Ovary (tissue), 9 donors: ENCODE results near the gene MLF2. TPM values are rescaled to one million over a fixed set of nuclear protein-coding genes. Genes with fewer than 3 reads are reported as not detected.

ENCODE experiments used
- DNase-seq, 5 donors: peaks; one replicate each; pipeline ENCODE4 v3.0.0-alpha.2; 2019 to 2020
- H3K27ac ChIP-seq, 2 donors: fragments of 200-600 bp; one replicate each; pipeline versions ENCODE4 v1.5.1 to v1.8.0; 2019 to 2022
- H3K27me3 ChIP-seq: fragments of 200-600 bp; one replicate; pipeline ENCODE4 v1.8.0; 2022
- H3K36me3 ChIP-seq: fragments of 200-600 bp; sonication (generic); one replicate; pipeline ENCODE4 v1.5.1; 2019
- H3K4me1 ChIP-seq: one replicate; pipeline ENCODE4 v1.8.1; 2013; ENCODE audit warnings: mild to moderate bottlenecking, moderate library complexity; ENCODE audit not compliant: insufficient read depth
- H3K4me3 ChIP-seq: fragments of 200-600 bp; sonication (generic); one replicate; pipeline ENCODE4 v1.5.1; 2017
- H3K9me3 ChIP-seq, 2 donors: fragments of 200-600 bp in 1 of 2; sonication (generic) in 1 of 2; one replicate each; pipeline versions ENCODE4 v1.5.1 to v1.8.1; 2013 to 2019; ENCODE audit warnings: mild to moderate bottlenecking in 1 of 2, moderate library complexity in 1 of 2
- CTCF ChIP-seq, 3 donors: fragments of 450-650 bp in 2 of 3; fragments of 200-600 bp in 1 of 3; IDR thresholded peaks; one replicate each; pipeline versions ENCODE4 v1.5.1 to v1.8.0; 2016 to 2022; ENCODE audit warnings: antibody characterized with exemption in 3 of 3, mild to moderate bottlenecking in 1 of 3
- EP300 ChIP-seq: sonication (generic); formaldehyde crosslinking; IDR thresholded peaks from one replicate; pipeline ENCODE4 v1.6.1; 2017; ENCODE audit warnings: antibody characterized with exemption
- POLR2A ChIP-seq: fragments of 450-650 bp; IDR thresholded peaks from one replicate; pipeline ENCODE4 v1.6.1; 2017; ENCODE audit warnings: antibody characterized with exemption, mild to moderate bottlenecking, moderate library complexity
- WGBS, 3 donors: extraction: QIAGEN DNeasy Blood & Tissue Kit in 1 of 3; methylation state at CpG; one replicate each; pipeline versions ENCODE4 v1.1.5 to v1.1.7; 2013 to 2017; 5-methylcytosine and 5-hydroxymethylcytosine counted together
- intact Hi-C, 4 donors: fragments of 100-400 bp; cut with DNase I; formaldehyde crosslinking; loops; one replicate each; pipeline versions ENCODE4 v1.11.0 to v1.15.1; 2022 to 2023
- polyA plus RNA-seq, 2 donors: library from polyadenylated mRNA; stranded (reverse); fragments of 200-250 nt in 1 of 2; fragments of 350-450 nt in 1 of 2; fragmentation: Illumina TruSeq in 1 of 2; extraction: RNeasy Lipid Tissue Mini Kit (QIAGEN cat#74804) in 1 of 2; gene quantifications; one replicate each; pipeline ENCODE4 v1.2.3, GENCODE V29; 2013 to 2014
- total RNA-seq, 7 donors: library from RNA; depleted of rRNA in 2 of 7; stranded (reverse); fragments of >200 nt in 2 of 7; fragmentation: NEBNext Ultra II Directional in 3 of 7; extraction: Animal tissue kit (Norgen Biotek cat#: 25700) in 3 of 7; gene quantifications; one replicate each; pipeline versions ENCODE4 v1.1.0 to v1.2.4, GENCODE V29; 2016 to 2023
- donor health status: DM: no; HTN: no; CAD: no; lungs with moderate emphysema.
- donor health status: DM: no; HTN: no; CAD: no.
- donor health status: Bipolar disorder and iron deficiency.
- donor health status: DM: yes; HTN: yes; CAD: no.
- donor health status: DM: no; HTN: no; CAD: no.
- donor health status: DM: yes; HTN: yes; CAD: no.

Gene MLF2
- total and polyA plus RNA-seq, 9 donors = 64.1 to 162 (median 140) TPM

- H3K9me3 ChIP-seq = no peaks in the 10 kb centered on the region
- 19 to 23% (median 23%) methylated on average over 13 of the region's 13 CpGs for WGBS, 3 donors
- TF ChIP-seq CTCF (IDR thresholded peaks at IDR 0.05) (no peak), POLR2A (no peak), EP300 (no peak)
- no peaks in the 10 kb centered on the region for H3K27me3 ChIP-seq
- no peaks in the 10 kb centered on the region for H3K36me3 ChIP-seq
- intact Hi-C loops = loop anchor here in 1 of 4 donors (10.0 kb wide), 1 partner anchor 56 kb away; the partner anchor contains the start of gene ACRBP
- H3K4me1 ChIP-seq = peaks cover 2% of the 10 kb centered on the region
- H3K4me3 ChIP-seq = peak overlapping the region; percentile 62
- no peak overlapping the region for H3K27ac ChIP-seq
- DNase-seq = peak in 1 of 5 donors; percentile 28
Measured at GRCh38 chr12:6701078-6701768, 51.7 kb downstream of the MLF2 start.

- peaks cover 2% of the 10 kb centered on the region for H3K4me1 ChIP-seq
- H3K4me3 ChIP-seq = peak within 1 kb of the TSS; percentile 62
- intact Hi-C loops = loop anchor here in 1 of 4 donors (10.0 kb wide), 1 partner anchor 56 kb away; the partner anchor contains the start of gene ACRBP
- no peaks in the 10 kb centered on the region for H3K27me3 ChIP-seq
- no peaks in the 10 kb centered on the region for H3K36me3 ChIP-seq
- no peaks in the 10 kb centered on the region for H3K9me3 ChIP-seq
- TF ChIP-seq CTCF (IDR thresholded peaks at IDR 0.05) = no peak
- no peak for TF ChIP-seq POLR2A
- no peak for TF ChIP-seq EP300
- DNase-seq = peak in 4 of 5 donors; percentile 25 to 75 (median 61)
- 0 to 3% (median 1%) methylated on average over 12 to 43 of the region's 43 CpGs for WGBS, 3 donors
- H3K27ac ChIP-seq = no peak within 1 kb of the TSS
Measured at GRCh38 chr12:6700646-6701051, 52.3 kb downstream of the MLF2 start, which contains the start of gene PIANP. Gene PIANP (minus strand): TSS chr12:6700815. CDS start chr12:6698061, 2,754 bp downstream.

- intact Hi-C loops = loop anchor here in 1 of 4 donors (10.0 kb wide), 1 partner anchor 55 kb away; the partner anchor contains the start of gene ACRBP
- Histone ChIP-seq H3K36me3 (no peaks in the 10 kb centered on the region), H3K27me3 (no peaks in the 10 kb centered on the region), H3K4me3 (peak overlapping the region; percentile 62), H3K27ac (no peak overlapping the region), H3K4me1 (peaks cover 2% of the 10 kb centered on the region), H3K9me3 (no peaks in the 10 kb centered on the region)
- peak in 1 of 5 donors; percentile 31 for DNase-seq
- TF ChIP-seq EP300 = no peak
- WGBS, 3 donors = 0 to 2% (median 1%) methylated on average over 28 to 64 of the region's 65 CpGs
Measured at GRCh38 chr12:6699989-6700645, 52.8 kb downstream of the MLF2 start.

GRCh38 chr12:6699259-6699988 is 53.5 kb downstream of the MLF2 start:
- intact Hi-C loops = no loop called here

More at GRCh38 chr12:6699259-6699988, 53.5 kb downstream of the MLF2 start:
- 24 to 31% (median 25%) methylated on average over 16 of the region's 16 CpGs for WGBS, 3 donors
- no peaks in the 10 kb centered on the region for H3K9me3 ChIP-seq
- no peaks in the 10 kb centered on the region for H3K36me3 ChIP-seq
- peak in 1 of 5 donors; percentile 7 for DNase-seq
- H3K4me1 ChIP-seq = peaks cover 2% of the 10 kb centered on the region
- H3K27me3 ChIP-seq = no peaks in the 10 kb centered on the region
- peak overlapping the region; percentile 62 for H3K4me3 ChIP-seq
- H3K27ac ChIP-seq = no peak overlapping the region
- no peak for TF ChIP-seq POLR2A
- TF ChIP-seq CTCF (IDR thresholded peaks at IDR 0.05) = no peak
- no peak for TF ChIP-seq EP300
